H1 (cell line): Measurements from ENCODE around the gene DCHS1. TPM values are rescaled to one million over a fixed set of nuclear protein-coding genes. Genes with fewer than 3 reads are reported as not detected.

Experiments
- HDAC2 ChIP-seq, 2 experiments: fragments of 300-600 bp in 1 of 2; sonication (generic) in 1 of 2; IDR thresholded peaks; 2 replicates each; pipeline ENCODE4 v1.6.1; 2011 to 2012; ENCODE audit warnings: low read depth in 2 of 2, low read length in 2 of 2, mild to moderate bottlenecking in 2 of 2, moderate library complexity in 2 of 2, borderline replicate concordance in 1 of 2, inconsistent platforms in 1 of 2
- MAFK ChIP-seq: IDR thresholded peaks from 2 replicates; pipeline ENCODE4 v1.6.1; 2012; ENCODE audit warnings: low read depth, mild to moderate bottlenecking, improper control_type of control experiment, low read length
- MAX ChIP-seq: IDR thresholded peaks from 2 replicates; pipeline ENCODE4 v1.6.1; 2012; ENCODE audit warnings: inconsistent platforms
- NANOG ChIP-seq: IDR thresholded peaks from 2 replicates; pipeline ENCODE4 v1.6.1; 2011; ENCODE audit warnings: low read length, low read depth, mild to moderate bottlenecking, inconsistent platforms; ENCODE audit not compliant: insufficient read depth, poor library complexity, severe bottlenecking
- PHF8 ChIP-seq: fragments of 200-600 bp; sonication (generic); conservative IDR thresholded peaks from 2 replicates; pipeline ENCODE4 v1.7.1; 2012; ENCODE audit warnings: low read depth, mild to moderate bottlenecking, inconsistent platforms, low read length, moderate library complexity
- polyA plus RNA-seq, 7 experiments: library from polyadenylated mRNA; depleted of rRNA in 3 of 7; stranded (reverse) in 5 of 7; unstranded in 2 of 7; fragments of >200 nt in 5 of 7; fragments of 200-250 nt in 2 of 7; gene quantifications; 1 replicate in 5 of 7; 2 replicates in 1 of 7; 4 replicates in 1 of 7; pipeline versions ENCODE4 v1.2.1 to v1.2.3, GENCODE V29; 2011 to 2013; ENCODE audit warnings: missing spikeins in 2 of 7, mixed read lengths in 2 of 7
- total RNA-seq: library from RNA; stranded (reverse); fragmentation: NEBNext Ultra II Directional; extraction: Animal tissue kit (Norgen Biotek cat#: 25700); gene quantifications from 2 replicates; pipeline ENCODE4 v1.2.1, GENCODE V29; 2021
- TF ChIP-seq, protein P1 (sequence below), 3 experiments: IDR thresholded peaks; 1 replicate in 2 of 3; 2 replicates in 1 of 3; pipeline versions ENCODE4 v1.5.1 to v1.6.1; 2011; ENCODE audit warnings: low read length in 3 of 3, mild to moderate bottlenecking in 3 of 3, inconsistent platforms in 2 of 3, low read depth in 1 of 3, moderate library complexity in 1 of 3; ENCODE audit not compliant: insufficient read depth in 1 of 3; ENCODE audit errors: control extremely low read depth in 1 of 3

The DCHS1 gene
- total and polyA plus RNA-seq, 2 of the 8 experiments (the other 6 are each of a cell fraction or from before 2014, with no cell fraction given): 8.2 to 10.5 TPM

DNA sequence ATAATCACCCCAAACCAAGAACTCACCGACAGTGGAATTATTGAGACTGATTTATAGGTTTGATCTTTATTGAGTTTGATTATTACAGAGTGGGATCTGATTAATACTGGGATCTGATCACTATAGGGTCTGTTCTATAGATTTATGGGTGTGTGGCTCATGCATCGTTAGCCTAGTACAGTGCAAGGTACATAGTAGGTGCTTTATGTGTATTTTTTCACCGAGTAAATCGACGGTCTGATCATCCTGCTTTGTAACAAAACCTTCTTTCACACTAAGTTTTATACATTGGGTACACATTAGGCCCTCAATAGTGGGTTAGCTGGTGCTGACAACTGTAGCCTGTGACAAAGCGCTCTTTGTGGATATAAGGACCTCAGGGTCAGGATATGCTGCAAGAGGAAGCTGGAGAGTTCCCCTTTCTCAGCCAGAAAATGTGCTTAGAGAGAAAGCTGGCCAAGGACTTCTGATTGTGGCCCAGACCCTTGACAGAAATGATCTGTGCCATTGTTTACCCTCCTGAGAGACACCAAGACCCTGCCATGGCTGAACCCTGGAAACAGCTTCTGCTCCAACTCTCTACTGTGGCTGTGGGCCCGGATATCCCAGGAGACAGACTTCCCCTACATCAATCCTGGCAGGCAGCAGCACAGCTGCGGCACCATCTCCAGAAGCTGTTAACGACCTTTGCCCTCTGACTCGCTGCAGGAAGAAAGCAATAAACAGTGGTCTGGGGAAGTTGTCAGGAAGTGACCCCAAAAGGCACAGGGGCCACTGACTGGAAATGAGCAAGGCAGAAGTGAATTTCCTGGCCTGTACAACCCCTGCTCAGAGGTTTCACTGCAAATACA, 20.3 kb downstream of the DCHS1 start (continued):
- TF ChIP-seq, protein P1, sequence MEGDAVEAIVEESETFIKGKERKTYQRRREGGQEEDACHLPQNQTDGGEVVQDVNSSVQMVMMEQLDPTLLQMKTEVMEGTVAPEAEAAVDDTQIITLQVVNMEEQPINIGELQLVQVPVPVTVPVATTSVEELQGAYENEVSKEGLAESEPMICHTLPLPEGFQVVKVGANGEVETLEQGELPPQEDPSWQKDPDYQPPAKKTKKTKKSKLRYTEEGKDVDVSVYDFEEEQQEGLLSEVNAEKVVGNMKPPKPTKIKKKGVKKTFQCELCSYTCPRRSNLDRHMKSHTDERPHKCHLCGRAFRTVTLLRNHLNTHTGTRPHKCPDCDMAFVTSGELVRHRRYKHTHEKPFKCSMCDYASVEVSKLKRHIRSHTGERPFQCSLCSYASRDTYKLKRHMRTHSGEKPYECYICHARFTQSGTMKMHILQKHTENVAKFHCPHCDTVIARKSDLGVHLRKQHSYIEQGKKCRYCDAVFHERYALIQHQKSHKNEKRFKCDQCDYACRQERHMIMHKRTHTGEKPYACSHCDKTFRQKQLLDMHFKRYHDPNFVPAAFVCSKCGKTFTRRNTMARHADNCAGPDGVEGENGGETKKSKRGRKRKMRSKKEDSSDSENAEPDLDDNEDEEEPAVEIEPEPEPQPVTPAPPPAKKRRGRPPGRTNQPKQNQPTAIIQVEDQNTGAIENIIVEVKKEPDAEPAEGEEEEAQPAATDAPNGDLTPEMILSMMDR (IDR thresholded peaks at IDR 0.05; ENCODE audit: control extremely low read depth in 1 of 3, insufficient read depth in 1 of 3, low read depth in 1 of 3, low read length in 3 of 3): no peak
- TF ChIP-seq MAX (no peak), HDAC2 (IDR thresholded peaks at IDR 0.05; ENCODE audit: borderline replicate concordance in 1 of 2, low read depth in 2 of 2, low read length in 2 of 2) (no peak), PHF8 (no peak), MAFK (no peak), NANOG (no peak)
